GM19035 (cell line): ENCODE data around the gene ERCC6L2.

Source experiments
- ATAC-seq: cut with Tn5 transposase; IDR thresholded peaks from one replicate; pipeline ENCODE4 v1.9.1; 2021; ENCODE audit not compliant: unreplicated experiment

ERCC6L2 gene

DNA sequence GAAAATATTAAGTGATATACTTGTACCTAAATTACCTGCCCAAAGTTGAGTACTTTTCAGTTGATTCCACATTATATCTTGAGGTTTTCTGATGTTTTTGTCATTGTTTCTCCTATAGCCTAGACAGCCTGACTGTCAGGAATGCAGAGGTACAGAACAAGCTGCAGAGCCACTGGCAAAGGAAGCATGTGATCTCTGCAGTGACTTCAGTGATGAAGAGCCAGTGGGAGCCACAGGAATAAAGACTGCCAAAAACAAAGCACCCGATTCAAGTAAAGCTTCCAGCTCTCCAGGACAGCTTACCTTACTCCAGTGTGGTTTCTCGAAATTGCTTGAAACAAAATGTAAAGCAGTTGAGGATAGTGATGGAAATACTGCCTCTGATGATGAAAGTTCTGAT, 96.3 kb downstream of the ERCC6L2 start:
- ATAC-seq: no peak

DNA sequence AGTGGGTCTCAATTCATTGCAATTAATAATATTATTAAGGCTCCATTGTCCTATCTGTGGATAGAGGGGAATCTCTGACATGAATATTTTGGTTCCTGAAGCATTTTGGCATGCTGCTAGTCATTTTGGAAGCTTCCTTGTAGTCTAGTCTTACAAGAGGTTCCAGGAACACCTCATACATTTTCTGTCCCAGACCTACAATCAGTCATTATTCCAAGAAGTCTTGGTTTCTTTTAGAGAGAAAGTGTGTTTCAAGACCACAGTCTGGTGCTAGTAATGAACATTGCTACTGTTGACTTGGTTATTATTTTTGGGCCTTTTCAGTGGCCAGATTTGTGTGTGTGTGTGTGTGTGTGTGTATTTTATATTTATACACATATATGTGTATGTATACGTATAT, 98.9 kb downstream of the ERCC6L2 start:
- no peak for ATAC-seq

GRCh38 chr9:95977371-95977770, 101.9 kb downstream of the ERCC6L2 start:
- no peak for ATAC-seq

GRCh38 chr9:95978106-95978505, 102.6 kb downstream of the ERCC6L2 start:
- no peak for ATAC-seq

DNA sequence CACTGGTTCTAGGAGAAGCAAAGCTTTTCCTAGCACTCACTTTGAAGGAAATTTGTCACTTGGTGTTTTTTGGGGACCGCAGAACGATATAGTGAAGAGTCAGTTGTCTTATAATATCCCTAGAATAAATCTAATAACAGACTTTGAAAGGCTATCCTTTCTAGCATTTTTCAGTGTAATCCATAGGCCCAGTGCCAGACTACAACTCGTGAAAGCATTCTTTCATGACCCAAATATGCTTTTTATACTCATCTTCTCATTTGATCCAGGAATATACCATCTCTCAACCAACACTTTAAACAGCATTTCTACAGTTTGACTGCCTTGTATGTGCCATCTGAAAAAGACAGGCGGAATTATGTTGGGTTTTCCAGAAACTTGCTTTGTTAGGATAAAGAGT, 104.0 kb downstream of the ERCC6L2 start:
- ATAC-seq: no peak

DNA sequence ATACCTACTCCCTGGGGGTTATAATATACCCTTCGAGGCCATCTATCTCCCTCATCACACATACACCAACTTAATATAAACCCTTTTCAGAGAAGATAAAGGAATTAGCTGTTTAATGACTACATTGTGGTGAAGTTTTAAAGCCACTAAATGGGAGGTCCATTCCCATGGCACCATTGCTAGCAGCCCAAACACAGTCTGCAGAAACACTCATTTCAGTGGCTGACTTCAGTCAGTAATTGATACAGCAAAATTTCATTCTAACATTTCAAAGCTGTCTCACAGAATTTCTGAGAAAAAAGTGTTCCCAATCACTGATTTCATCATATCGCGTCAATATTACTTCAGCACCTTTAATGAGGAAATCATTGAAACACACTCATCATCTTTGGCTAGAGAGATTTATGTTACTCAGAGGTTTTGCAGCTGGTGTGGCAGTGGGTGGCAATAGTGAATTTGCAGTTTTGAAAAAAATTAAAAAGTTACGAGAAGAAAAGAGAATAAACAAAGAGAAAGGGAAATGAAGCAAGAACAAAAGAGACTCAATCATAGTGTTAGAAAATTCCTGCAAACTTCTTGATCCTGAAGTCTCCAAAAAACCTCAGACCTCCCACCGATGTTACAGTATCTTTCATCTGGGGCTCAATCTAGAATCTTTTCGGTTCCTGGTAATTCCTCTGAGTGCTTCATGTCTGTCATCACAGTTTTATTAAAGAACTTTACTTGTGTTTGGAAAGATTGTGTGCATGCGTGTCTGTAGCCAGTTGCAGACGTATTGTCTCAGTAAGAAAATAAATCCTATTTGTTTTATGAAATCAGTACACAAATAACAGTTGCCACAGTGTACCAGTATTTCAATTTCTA, 105.0 kb downstream of the ERCC6L2 start:
- ATAC-seq: no peak

DNA sequence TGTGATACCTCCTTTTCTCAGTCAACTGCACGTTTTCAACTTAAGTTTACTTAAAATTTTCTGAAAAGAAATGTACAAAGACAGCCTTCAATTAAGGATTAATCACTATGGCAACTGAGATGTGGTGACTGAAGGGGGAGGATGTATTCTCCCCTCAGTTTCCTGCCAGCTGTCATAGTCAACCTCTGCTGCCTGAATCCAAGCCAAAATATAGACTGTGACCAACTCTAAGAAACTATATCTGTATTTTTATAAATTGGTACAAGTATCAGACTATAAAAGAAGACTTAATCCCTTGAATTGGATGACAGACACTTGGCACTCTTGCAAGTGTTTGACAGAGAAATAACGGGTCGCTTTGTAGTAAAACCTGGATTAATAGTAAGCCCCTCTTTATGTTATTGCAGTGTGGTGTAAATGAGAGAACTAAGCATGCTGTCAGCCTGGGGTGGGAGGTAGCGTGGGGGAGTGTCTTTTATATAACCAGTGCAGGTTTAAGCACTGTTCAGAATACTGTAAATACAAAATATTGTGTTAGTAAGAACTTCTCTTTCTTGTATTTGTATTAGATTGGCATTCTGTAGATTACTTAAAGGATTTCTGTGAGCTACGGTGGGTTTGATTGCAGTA, 106.4 kb downstream of the ERCC6L2 start:
- ATAC-seq: no peak

DNA sequence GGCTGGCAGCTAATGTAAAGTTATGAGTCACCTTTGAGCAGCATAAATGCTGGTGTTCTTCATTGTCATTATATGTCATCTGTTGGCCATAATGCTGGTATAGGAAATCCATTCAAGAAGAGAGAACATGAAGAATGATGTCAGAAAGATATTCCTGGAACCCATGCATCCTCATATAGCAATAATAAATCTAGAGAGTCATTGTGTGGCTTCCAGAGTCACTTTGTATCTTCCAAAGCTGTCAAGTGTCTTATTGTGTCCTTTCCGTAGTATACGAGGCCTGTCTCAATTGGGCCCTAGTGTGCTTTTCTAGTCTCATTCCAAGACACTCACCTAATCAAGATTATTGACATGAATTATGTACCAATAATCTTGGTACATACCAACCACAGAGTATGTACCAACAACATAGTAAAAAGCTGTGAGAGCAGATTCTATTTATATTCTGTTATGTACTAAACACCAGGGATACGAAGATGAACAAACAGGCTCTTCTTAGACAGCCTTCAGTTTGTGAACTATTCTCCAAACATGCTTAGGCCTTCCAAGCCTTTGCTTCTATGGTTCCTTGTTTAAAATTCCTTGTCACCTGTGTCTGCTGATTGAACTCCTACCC, 110.1 kb downstream of the ERCC6L2 start:
- no peak for ATAC-seq

- no peak for ATAC-seq
These were observed 113.8 kb downstream of the ERCC6L2 start for GRCh38 chr9:95989297-95989696.

DNA sequence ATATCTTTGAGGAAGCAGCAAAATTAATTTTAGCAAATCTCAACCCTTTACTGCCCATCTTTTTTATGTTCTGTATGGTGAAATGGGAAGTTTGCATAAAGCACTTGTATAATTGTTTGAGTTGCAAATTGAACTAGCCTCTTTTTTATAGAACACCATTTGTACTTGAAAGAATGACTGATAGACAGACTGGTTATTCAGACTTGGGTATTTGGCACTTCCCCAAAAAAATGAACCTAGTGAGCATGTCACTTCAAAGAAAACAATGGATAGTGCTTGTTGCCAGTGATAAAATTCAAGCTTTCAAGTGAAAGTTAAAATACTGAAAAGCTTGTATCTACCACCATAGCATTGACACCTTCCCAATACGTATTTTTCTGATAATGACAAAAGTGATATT, 115.8 kb downstream of the ERCC6L2 start:
- no peak for ATAC-seq

DNA sequence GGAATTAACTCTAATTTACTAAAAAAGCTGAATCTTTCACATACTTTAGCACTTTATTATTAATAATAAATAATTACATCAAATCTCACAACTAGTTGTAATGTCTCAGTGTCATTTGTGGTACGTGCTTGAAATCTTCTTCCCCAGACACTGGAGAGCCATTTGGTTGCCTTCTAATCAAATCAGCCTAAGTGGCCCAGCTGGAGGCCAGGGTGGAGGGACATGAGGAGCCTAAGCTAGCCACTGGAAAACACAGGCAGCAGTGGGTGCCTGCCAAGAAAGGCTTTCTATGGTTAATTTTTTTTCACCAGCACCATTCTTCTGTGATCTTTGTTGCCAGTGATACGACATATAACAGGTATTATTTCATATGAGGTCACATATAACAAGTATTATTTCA, 117.0 kb downstream of the ERCC6L2 start:
- ATAC-seq: no peak

DNA sequence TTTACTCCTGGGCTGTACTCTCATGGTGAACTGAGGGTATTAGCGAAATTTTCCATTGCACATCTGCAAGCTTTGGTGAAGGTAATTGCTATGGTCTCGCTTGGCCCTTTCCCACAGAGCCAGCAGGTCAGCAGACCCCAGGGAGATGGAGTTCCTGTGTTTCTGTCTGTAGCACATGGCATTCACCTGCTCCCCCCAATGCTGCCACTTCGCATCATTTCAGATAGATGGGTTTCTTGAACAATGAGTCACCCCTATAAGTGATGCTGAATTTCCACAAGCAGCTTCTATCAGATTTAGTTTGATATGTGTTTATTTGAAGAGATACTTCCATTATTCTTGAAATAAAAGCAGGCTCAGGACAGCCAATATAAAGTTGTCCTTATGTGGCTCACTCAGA, 117.8 kb downstream of the ERCC6L2 start:
- ATAC-seq: no peak

GRCh38 chr9:95999390-95999789, 123.9 kb downstream of the ERCC6L2 start:
- ATAC-seq: no peak

DNA sequence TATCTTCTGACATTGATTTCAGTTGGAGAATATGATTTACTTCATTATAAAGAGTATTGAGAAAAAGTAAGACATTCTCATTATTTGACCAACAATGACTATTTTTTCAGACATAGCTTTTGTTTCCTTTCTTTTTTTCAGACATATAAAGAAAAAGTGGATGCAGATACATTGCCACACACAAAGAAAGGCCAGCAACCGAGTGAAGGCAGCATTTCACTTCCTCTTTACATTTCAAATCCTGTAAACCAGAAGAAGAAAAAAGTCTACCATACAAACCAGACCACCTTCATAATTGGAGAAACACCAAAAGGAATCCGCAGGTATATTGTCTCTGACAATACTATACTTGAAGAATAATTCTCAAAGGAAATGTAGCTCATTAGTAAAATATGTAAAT, 128.9 kb downstream of the ERCC6L2 start:
- no peak for ATAC-seq

GRCh38 chr9:96006296-96006879, 130.9 kb downstream of the ERCC6L2 start:
- no peak for ATAC-seq

GRCh38 chr9:96006961-96007360, 131.5 kb downstream of the ERCC6L2 start:
- ATAC-seq: no peak

DNA sequence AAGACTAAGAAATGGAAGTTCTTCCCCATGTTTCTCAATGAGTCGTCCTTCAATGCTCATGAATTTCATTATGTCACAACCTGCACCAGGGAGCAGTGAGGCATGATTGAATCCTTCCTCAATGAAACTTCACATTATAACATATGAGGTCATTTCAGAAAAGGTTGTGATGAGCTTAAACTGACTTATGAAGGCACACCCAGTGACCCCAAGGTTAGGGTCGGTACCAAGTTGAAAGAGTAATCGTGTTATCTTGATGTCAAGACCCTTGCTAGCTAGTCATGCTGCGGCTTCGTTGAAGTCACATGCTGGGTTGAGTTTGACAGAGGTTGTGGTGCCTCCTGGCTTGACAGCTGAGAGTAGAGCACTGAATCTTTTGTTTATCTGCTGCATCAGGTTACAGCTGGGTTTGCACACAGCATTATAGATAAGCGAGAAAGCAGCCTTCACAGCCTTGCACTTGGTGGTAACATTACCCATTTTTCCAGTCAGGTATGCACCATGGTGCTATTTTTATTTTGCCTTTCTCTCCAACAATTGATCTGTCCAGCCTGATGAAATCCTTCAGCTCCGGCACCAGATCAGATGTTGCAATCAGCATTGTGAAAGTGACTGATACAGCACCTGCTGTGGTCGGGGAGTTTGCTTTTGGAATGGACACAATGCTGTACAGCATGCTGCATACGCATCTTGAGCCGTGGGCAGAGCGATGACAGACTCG, 133.2 kb downstream of the ERCC6L2 start:
- no peak for ATAC-seq

- no peak for ATAC-seq
These were observed 133.7 kb downstream of the ERCC6L2 start for GRCh38 chr9:96009223-96009602.

- no peak for ATAC-seq
These were observed 134.4 kb downstream of the ERCC6L2 start for GRCh38 chr9:96009690-96010472.

- no peak for ATAC-seq
These were observed 138.6 kb downstream of the ERCC6L2 start for GRCh38 chr9:96014078-96014477.
